Tibial artery (tissue), 4 donors: ENCODE results near the gene SCN2B.

ENCODE experiments used
- DNase-seq, 2 donors: peaks; one replicate each; pipeline ENCODE4 v3.0.0-alpha.2; 2019
- H3K27ac ChIP-seq, 2 donors: fragments of 200-600 bp; sonication (generic) in 1 of 2; 1 replicate in 1 of 2; 2 replicates in 1 of 2; pipeline ENCODE4 v1.5.1; 2018 to 2019; ENCODE audit warnings: mild to moderate bottlenecking in 1 of 2
- H3K27me3 ChIP-seq, 2 donors: fragments of 200-600 bp; sonication (generic) in 1 of 2; one replicate each; pipeline versions ENCODE4 v1.5.1 to v1.6.0; 2016 to 2019
- H3K36me3 ChIP-seq, 3 donors: fragments of 200-600 bp; sonication (generic) in 2 of 3; one replicate each; pipeline ENCODE4 v1.5.1; 2016 to 2019; ENCODE audit warnings: mild to moderate bottlenecking in 2 of 3
- H3K4me1 ChIP-seq, 4 donors: fragments of 200-600 bp; sonication (generic) in 2 of 4; 1 replicate in 3 of 4; 2 replicates in 1 of 4; pipeline ENCODE4 v1.5.1; 2016 to 2019
- H3K4me3 ChIP-seq, 2 donors: fragments of 200-600 bp; sonication (generic) in 1 of 2; 1 replicate in 1 of 2; 2 replicates in 1 of 2; pipeline ENCODE4 v1.5.1; 2018 to 2019; ENCODE audit warnings: mild to moderate bottlenecking in 2 of 2
- H3K9me3 ChIP-seq, 3 donors: fragments of 200-600 bp; sonication (generic) in 1 of 3; one replicate each; pipeline ENCODE4 v1.5.1; 2016 to 2019
- CTCF ChIP-seq, 2 experiments: fragments of 200-600 bp in 1 of 2; fragments of 450-650 bp in 1 of 2; IDR thresholded peaks; one replicate each; pipeline ENCODE4 v1.5.1; 2017 to 2019; ENCODE audit warnings: antibody characterized with exemption in 2 of 2, mild to moderate bottlenecking in 1 of 2, moderate library complexity in 1 of 2
- intact Hi-C: fragments of 100-400 bp; cut with DNase I; formaldehyde crosslinking; loops from one replicate; pipeline ENCODE4 v1.15.0; 2023; ENCODE audit warnings: low total_unique reads

SCN2B gene

DNA sequence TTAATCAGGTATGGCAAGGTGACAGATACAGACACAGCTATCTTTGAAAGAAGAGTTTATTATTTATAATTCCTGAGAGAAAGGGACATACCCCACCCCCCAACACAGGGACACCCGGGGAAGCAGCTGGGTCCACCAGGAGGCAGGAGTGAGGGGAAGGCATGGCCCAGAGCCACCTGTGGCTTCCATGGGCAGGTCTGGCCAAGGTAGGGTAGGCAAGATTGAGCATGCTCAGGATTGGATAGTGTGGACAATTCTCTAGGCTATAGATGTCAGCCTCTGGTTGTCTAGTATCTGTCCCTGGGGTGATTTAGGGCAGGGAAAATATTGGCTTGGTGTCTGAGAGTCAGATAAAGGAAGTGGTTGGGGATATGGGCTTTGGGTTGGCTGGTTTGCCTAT, 62.2 kb downstream of the SCN2B start:
- DNase-seq, result peak in 1 of 2 donors; percentile 13
- no peaks in the 10 kb centered on the region for H3K4me1 ChIP-seq
- peaks cover 0 to 24% of the 10 kb centered on the region in 2 donors for H3K27me3 ChIP-seq
- H3K27ac ChIP-seq, result no peak overlapping the region
- no peak overlapping the region for H3K4me3 ChIP-seq
- no peaks in the 10 kb centered on the region for H3K36me3 ChIP-seq
- no peaks in the 10 kb centered on the region for H3K9me3 ChIP-seq
- TF ChIP-seq CTCF (IDR thresholded peaks at IDR 0.05), result no peak
- intact Hi-C loops, result no loop called here

- Histone ChIP-seq H3K27ac (no peak overlapping the region), H3K27me3 (peaks cover 0 to 22% of the 10 kb centered on the region in 2 donors), H3K4me1 (no peaks in the 10 kb centered on the region), H3K4me3 (no peak overlapping the region), H3K36me3 (no peaks in the 10 kb centered on the region), H3K9me3 (no peaks in the 10 kb centered on the region)
- intact Hi-C loops, result no loop called here
- TF ChIP-seq CTCF (IDR thresholded peaks at IDR 0.05), result no peak
- peak in 1 of 2 donors; percentile 32 for DNase-seq
These were observed 63.6 kb downstream of the SCN2B start for GRCh38 chr11:118112711-118113430.
